K562 (cell line): Measurements from ENCODE around the gene RAP1GAP2. TPM values are rescaled to one million over a fixed set of nuclear protein-coding genes. Genes with fewer than 3 reads are reported as not detected.

Source experiments
- ATAC-seq: fragments of 200-7000 bp; cut with Tn5 transposase; 3 replicates; pipeline ENCODE4 v1.9.1; 2020; ENCODE audit warnings: moderate library complexity
- BruUV-seq: library from RNA; stranded (reverse); fragments of 400-500 nt; replicated peaks from 2 replicates; lab custom pipeline; 2021; lab: Mats Ljungman, UMichigan
- CTCF ChIA-PET: fragments of 300-600 bp; formaldehyde crosslinking; extraction: SDS; loops from one replicate; lab custom pipeline; 2021; ENCODE audit warnings: low intra/inter-chr PET ratio; lab: Yijun Ruan, JAX
- POLR2A ChIA-PET: fragments of 300-600, 350-650 bp; sonication (Branson Sonifier 250); formaldehyde crosslinking; extraction: SDS; loops from one replicate; lab custom pipeline; 2021; ENCODE audit warnings: antibody characterized with exemption, inconsistent platforms; lab: Yijun Ruan, JAX
- DNase-seq, 4 experiments: peaks; one replicate each; pipeline versions ENCODE4 v3.0.0 to v3.0.0-alpha.2; 2011 to 2018; ENCODE audit warnings: low spot score in 3 of 4, mixed read lengths in 3 of 4; ENCODE audit errors: extremely low read depth in 1 of 4
- FAIRE-seq: peaks from 2 replicates; lab custom pipeline; 2011; peaks lifted over from hg19 to GRCh38; lab: Jason Lieb, UNC
- H2AFZ ChIP-seq: 2 replicates; pipeline ENCODE4 v1.6.0; 2011; ENCODE audit warnings: low read depth, low read length, control low read depth, inconsistent platforms
- H3K27ac ChIP-seq: fragments of 200-600 bp; 3 replicates; pipeline ENCODE4 v1.8.0; 2011; ENCODE audit warnings: low read depth, mild to moderate bottlenecking, control low read depth, inconsistent platforms, low read length, moderate library complexity, mixed read lengths; ENCODE audit errors: extremely low read depth
- H3K27me3 ChIP-seq, 2 experiments: fragments of 300-600 bp in 1 of 2; 2 replicates in 1 of 2; 3 replicates in 1 of 2; pipeline versions ENCODE4 v1.6.0 to v1.8.0; 2011; ENCODE audit warnings: inconsistent platforms in 2 of 2, low read length in 2 of 2, mild to moderate bottlenecking in 1 of 2, mixed read lengths in 1 of 2, moderate library complexity in 1 of 2; ENCODE audit not compliant: control insufficient read depth in 2 of 2, insufficient read depth in 2 of 2
- H3K36me3 ChIP-seq: fragments of 300-600 bp; 3 replicates; pipeline ENCODE4 v1.8.0; 2011; ENCODE audit warnings: mild to moderate bottlenecking, low read length, inconsistent platforms; ENCODE audit not compliant: control insufficient read depth, insufficient read depth
- H3K4me1 ChIP-seq, 2 experiments: fragments of 200-600 bp in 1 of 2; replicated peaks in 1 of 2; 2 replicates in 1 of 2; 3 replicates in 1 of 2; pipeline versions ENCODE4 v1.5.1 to v1.8.0; 2011; ENCODE audit warnings: inconsistent platforms in 2 of 2, low read length in 2 of 2, mild to moderate bottlenecking in 1 of 2, mixed read lengths in 1 of 2, moderate library complexity in 1 of 2; ENCODE audit not compliant: control insufficient read depth in 2 of 2, insufficient read depth in 2 of 2
- H3K4me2 ChIP-seq: 2 replicates; pipeline ENCODE4 v1.6.1; 2011; ENCODE audit warnings: low read length, control low read depth, inconsistent platforms, mixed read lengths; ENCODE audit not compliant: insufficient read depth
- H3K4me3 ChIP-seq: fragments of 200-600 bp; sonication (generic), shearing (Covaris generic); 2 replicates; pipeline ENCODE4 v1.5.1; 2016; ENCODE audit warnings: control low read depth, inconsistent platforms
- H3K79me2 ChIP-seq: fragments of 200-600 bp; 3 replicates; pipeline ENCODE4 v1.8.0; 2011; ENCODE audit warnings: low read length, inconsistent platforms; ENCODE audit not compliant: control insufficient read depth, insufficient read depth
- H3K9ac ChIP-seq, 2 experiments: 2 replicates each; pipeline versions ENCODE4 v1.6.0 to v1.6.1; 2011; ENCODE audit warnings: low read depth in 2 of 2, low read length in 2 of 2, control low read depth in 1 of 2, inconsistent platforms in 1 of 2, mild to moderate bottlenecking in 1 of 2, mixed read lengths in 1 of 2; ENCODE audit not compliant: insufficient read depth in 1 of 2
- H3K9me1 ChIP-seq: one replicate; pipeline ENCODE4 v1.6.0; 2011; ENCODE audit warnings: inconsistent platforms, mild to moderate bottlenecking, low read length, moderate library complexity; ENCODE audit not compliant: control insufficient read depth, insufficient read depth
- H3K9me3 ChIP-seq: replicated peaks from 2 replicates; pipeline ENCODE4 v1.5.1; 2011; ENCODE audit warnings: low read depth, low read length, inconsistent platforms; ENCODE audit not compliant: control insufficient read depth, insufficient read depth
- H4K20me1 ChIP-seq: replicated peaks from 2 replicates; pipeline ENCODE4 v1.6.1; 2011; ENCODE audit warnings: low read length, inconsistent platforms, mixed read lengths; ENCODE audit not compliant: control insufficient read depth, insufficient read depth
- FOXK2 ChIP-seq, 2 experiments: fragments of 450-650 bp; IDR thresholded peaks in 1 of 2; conservative IDR thresholded peaks in 1 of 2; 2 replicates each; pipeline ENCODE4 v1.6.1; 2016; ENCODE audit warnings: low read depth in 2 of 2, mild to moderate bottlenecking in 1 of 2
- ILK ChIP-seq: fragments of 450-650 bp; IDR thresholded peaks from 2 replicates; pipeline ENCODE4 v1.6.1; 2016; ENCODE audit warnings: missing genetic modification characterization, low read depth, mild to moderate bottlenecking, missing compliant biosample characterization, moderate library complexity, borderline replicate concordance
- NFATC3 ChIP-seq: fragments of 450-650 bp; IDR thresholded peaks from 2 replicates; pipeline ENCODE4 v1.6.1; 2017; ENCODE audit warnings: mild to moderate bottlenecking
- SP1 ChIP-seq: sonication (generic); formaldehyde crosslinking; IDR thresholded peaks from 2 replicates; pipeline ENCODE4 v1.8.1; 2022; ENCODE audit warnings: mild to moderate bottlenecking, missing genetic modification reagents
- WHSC1 ChIP-seq: IDR thresholded peaks from one replicate; pipeline ENCODE4 v1.6.1; 2012; ENCODE audit warnings: low read length, control low read depth, inconsistent platforms
- ZNF280A ChIP-seq: fragments of 450-650 bp; IDR thresholded peaks from 2 replicates; pipeline ENCODE4 v1.6.1; 2018; ENCODE audit warnings: mild to moderate bottlenecking, low read depth; ENCODE audit not compliant: partially characterized antibody
- WGBS: fragments of 100-300 bp; shearing (Covaris generic); methylation state at CpG from one replicate; pipeline ENCODE4 v1.1.6; 2016; ENCODE audit warnings: low coverage, mixed read lengths; ENCODE audit not compliant: insufficient coverage; ENCODE audit errors: missing lambda C conversion rate; 5-methylcytosine and 5-hydroxymethylcytosine counted together
- in situ Hi-C: fragments of 300-500 bp; cut with MboI; formaldehyde crosslinking; loops from 4 replicates; pipeline ENCODE4 v1.15.0; 2018; ENCODE audit warnings: inconsistent platforms, mixed read lengths
- intact Hi-C: fragments of 100-400 bp; cut with micrococcal nuclease; formaldehyde crosslinking; loops from 2 replicates; pipeline ENCODE4 v1.14.2; 2022
- polyA plus RNA-seq, 8 experiments: library from polyadenylated mRNA; depleted of rRNA in 4 of 8; stranded (reverse) in 5 of 8; unstranded in 3 of 8; fragments of >200 nt; fragmentation: Nextera tagmentation in 2 of 8; fragmentation: Illumina TruSeq in 1 of 8; extraction: Ambion mirVana in 2 of 8; extraction: Trizol in 1 of 8; gene quantifications; 2 replicates each; pipeline versions ENCODE4 v1.2.1 to v1.2.3, GENCODE V29; 2011 to 2014; ENCODE audit warnings: inconsistent platforms in 1 of 8, missing spikeins in 1 of 8
- total RNA-seq, 7 experiments: library from RNA; depleted of rRNA in 6 of 7; stranded (reverse); fragments of >200 nt in 6 of 7; fragmentation: Illumina TruSeq in 2 of 7; extraction: Trizol in 2 of 7; gene quantifications; 2 replicates each; pipeline versions ENCODE4 v1.2.1 to v1.2.3, GENCODE V29; 2011 to 2021; ENCODE audit warnings: low replicate concordance in 1 of 7
- TF ChIP-seq, protein P1 (sequence below): sonication (generic); formaldehyde crosslinking; IDR thresholded peaks from 2 replicates; pipeline ENCODE4 v1.8.0; 2022; ENCODE audit warnings: missing genetic modification reagents, mild to moderate bottlenecking, borderline replicate concordance

Gene RAP1GAP2
- total and polyA plus RNA-seq, 9 of the 15 experiments (the other 6 are each of a cell fraction or from before 2014, with no cell fraction given), result 0.01 to 1.3 (median 0.42) TPM; not detected in 1

DNA sequence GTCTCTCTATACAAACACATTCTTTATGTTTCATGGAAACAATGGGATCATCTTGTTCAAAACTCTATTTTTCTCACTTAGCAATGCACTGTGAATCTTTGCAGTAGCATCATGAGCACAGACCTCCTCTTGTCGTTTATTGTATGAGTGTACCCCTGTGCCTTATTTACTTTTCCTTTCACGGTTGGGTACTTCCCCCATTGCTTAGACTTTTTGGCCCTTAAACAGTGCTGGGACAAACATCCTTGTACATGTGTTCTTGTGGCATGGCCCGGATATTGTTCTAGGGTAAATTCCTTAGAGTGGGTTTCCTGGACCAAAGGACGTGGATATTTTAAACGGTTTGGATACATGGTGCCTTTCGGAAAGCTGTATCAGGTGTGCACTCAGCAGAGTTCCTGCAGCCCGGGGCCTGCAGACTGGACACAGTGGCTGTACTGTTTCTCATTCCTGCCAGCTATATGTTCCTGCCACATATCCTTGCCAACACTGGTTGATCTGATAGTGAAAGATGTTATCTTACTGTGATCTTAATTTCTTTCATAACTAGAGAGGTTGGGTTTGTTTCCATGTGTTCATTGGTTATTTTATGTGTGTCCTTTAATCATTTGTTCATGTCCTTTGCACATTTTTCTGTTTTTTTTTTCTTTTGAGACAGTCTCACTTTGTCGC lies 156.1 kb downstream of the RAP1GAP2 start (continued):
- TF ChIP-seq, protein P1, sequence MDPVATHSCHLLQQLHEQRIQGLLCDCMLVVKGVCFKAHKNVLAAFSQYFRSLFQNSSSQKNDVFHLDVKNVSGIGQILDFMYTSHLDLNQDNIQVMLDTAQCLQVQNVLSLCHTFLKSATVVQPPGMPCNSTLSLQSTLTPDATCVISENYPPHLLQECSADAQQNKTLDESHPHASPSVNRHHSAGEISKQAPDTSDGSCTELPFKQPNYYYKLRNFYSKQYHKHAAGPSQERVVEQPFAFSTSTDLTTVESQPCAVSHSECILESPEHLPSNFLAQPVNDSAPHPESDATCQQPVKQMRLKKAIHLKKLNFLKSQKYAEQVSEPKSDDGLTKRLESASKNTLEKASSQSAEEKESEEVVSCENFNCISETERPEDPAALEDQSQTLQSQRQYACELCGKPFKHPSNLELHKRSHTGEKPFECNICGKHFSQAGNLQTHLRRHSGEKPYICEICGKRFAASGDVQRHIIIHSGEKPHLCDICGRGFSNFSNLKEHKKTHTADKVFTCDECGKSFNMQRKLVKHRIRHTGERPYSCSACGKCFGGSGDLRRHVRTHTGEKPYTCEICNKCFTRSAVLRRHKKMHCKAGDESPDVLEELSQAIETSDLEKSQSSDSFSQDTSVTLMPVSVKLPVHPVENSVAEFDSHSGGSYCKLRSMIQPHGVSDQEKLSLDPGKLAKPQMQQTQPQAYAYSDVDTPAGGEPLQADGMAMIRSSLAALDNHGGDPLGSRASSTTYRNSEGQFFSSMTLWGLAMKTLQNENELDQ (CRISPR knock-in tag), result no peak
- TF ChIP-seq FOXK2 (conservative IDR thresholded peaks at IDR 0.05 in 1 of 2, IDR thresholded peaks at IDR 0.05 in 1 of 2; ENCODE audit: low read depth in 2 of 2) (no peak), NFATC3 (no peak)

- no peaks in the 10 kb centered on the region; the same call in 1 of the 2 replicates for H4K20me1 ChIP-seq
- BruUV-seq, result no TSS peak
- no peak for FAIRE-seq
- no peaks in the 10 kb centered on the region for H3K9me1 ChIP-seq
- no peak for DNase-seq
- no peaks in the 10 kb centered on the region for H3K4me1 ChIP-seq
- no peak overlapping the region for H3K4me2 ChIP-seq
- intact Hi-C loops, result no loop called here
- H3K27me3 ChIP-seq, result peaks cover 3 to 18% of the 10 kb centered on the region in 2 experiments; a peak in 3 of 5 replicates
- H3K36me3 ChIP-seq, result no peaks in the 10 kb centered on the region
- H3K79me2 ChIP-seq, result no peaks in the 10 kb centered on the region
- H3K9ac ChIP-seq, result no peak overlapping the region
- H3K4me3 ChIP-seq, result no peak overlapping the region
- ChIA-PET CTCF (no interaction called here), POLR2A (no interaction called here)
- no peak for ATAC-seq
- H3K9me3 ChIP-seq, result no peaks in the 10 kb centered on the region
- 2% methylated on average over 8 of the region's 8 CpGs for WGBS
- no peak overlapping the region for H3K27ac ChIP-seq
- in situ Hi-C loops, result no loop called here
- H2AFZ ChIP-seq, result no peak overlapping the region
- TF ChIP-seq SP1 (no peak), ZNF280A (no peak), WHSC1 (no peak), ILK (tag) (no peak)
Measured at GRCh38 chr17:2954898-2955445, 158.7 kb downstream of the RAP1GAP2 start.
